Measurements from ENCODE around the gene RASA3. TPM values are rescaled to one million over a fixed set of nuclear protein-coding genes. Genes with fewer than 3 reads are reported as not detected.
"Not testable (repeated sequence)": the region's sequence is repeated elsewhere in the genome, so short reads cannot be mapped to it uniquely, and the experiment has no call there.

RASA3 gene
- total RNA-seq, 2 donors from 2014 or later: 10.2 to 13.2 TPM

DNA sequence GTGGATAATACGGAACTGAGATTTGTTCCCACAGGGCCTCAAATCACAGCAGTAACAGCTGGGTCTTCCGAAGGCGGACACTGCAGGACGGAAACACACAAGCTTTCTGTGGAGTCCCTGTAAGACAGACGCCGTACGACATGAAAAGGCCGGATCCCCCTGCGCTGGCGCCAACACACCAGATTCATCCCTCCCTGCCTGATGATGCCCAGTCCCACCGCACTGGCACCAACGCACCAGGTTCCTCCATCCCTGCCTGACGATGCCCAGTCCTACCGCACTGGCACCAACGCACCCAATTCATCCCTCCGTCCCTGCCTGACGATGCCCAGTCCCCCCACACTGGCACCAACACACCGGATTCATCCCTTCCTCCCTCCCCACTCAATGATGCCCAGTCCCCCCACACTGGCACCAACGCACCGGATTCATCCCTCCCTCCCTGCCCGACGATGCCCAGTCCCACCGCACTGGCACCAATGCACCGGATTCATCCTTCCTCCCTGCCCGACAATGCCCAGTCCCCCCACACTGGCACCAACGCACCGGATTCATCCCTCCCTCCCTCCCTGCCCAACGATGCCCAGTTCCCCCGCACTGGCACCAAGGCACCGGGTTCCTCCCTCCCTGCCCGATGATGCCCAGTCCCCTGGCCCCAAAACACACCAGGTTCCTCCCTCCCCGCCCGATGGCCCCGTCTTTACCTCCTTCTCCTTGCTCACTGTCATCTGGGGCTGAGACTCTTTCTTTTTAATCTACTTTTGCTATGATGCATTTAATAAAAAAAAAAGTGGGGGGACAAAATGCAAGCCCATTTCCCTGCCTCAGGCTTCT is 55.1 kb downstream of the RASA3 start:
- H3K4me1 ChIP-seq: peaks cover 0 to 16% of the 10 kb centered on the region in 2 donors
- H3K36me3 ChIP-seq: no peaks in the 10 kb centered on the region
- DNase-seq (ENCODE audit: low spot score): no peak
- H3K27me3 ChIP-seq: no peaks in the 10 kb centered on the region
- no peak overlapping the region for H3K27ac ChIP-seq
- H3K9me3 ChIP-seq: no peaks in the 10 kb centered on the region
- no peak overlapping the region for H3K4me3 ChIP-seq
- TF ChIP-seq CTCF (IDR thresholded peaks at IDR 0.05): no peak

DNA sequence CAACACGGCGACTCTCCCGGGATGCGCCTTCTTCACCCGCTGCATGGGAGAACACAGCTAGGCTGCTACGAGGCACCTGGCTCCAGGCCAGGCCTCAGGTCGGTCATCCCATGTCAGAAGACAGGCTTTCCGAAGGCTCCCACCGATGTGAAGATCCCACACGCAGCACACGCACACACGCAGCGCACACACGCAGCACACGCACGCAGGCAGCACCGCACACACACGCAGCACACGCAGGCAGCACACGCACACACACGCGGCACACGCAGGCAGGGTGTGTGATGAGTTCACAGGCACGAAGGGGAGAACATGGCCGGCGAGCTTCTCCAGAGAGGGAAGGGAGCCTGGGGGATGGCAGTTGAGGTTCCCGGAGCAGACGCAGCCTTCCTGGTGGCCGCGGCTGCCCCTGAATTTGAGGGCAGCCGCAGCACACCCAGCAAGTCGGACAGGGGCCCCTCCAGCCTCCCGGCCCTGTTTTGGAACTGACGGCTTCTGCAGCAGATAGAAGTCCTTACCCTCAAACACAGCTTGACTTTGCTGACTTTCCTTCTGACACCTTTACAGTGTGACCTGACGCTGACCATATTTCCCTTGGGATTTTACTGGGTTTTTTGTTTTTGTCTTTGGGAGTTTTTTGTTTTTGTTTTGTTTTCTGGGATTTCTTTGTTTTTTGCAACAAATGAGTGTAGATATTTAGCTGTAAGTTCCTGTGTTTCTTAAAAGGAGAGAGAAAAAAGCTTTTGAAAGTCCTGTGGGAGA is 55.9 kb downstream of the RASA3 start:
- H3K4me1 ChIP-seq: peaks cover 0 to 16% of the 10 kb centered on the region in 2 donors
- no peak for TF ChIP-seq CTCF (IDR thresholded peaks at IDR 0.05)
- H3K4me3 ChIP-seq: no peak overlapping the region
- H3K27ac ChIP-seq: no peak overlapping the region
- H3K27me3 ChIP-seq: no peaks in the 10 kb centered on the region
- H3K9me3 ChIP-seq: no peaks in the 10 kb centered on the region
- H3K36me3 ChIP-seq: no peaks in the 10 kb centered on the region
- no peak for DNase-seq (ENCODE audit: low spot score)

DNA sequence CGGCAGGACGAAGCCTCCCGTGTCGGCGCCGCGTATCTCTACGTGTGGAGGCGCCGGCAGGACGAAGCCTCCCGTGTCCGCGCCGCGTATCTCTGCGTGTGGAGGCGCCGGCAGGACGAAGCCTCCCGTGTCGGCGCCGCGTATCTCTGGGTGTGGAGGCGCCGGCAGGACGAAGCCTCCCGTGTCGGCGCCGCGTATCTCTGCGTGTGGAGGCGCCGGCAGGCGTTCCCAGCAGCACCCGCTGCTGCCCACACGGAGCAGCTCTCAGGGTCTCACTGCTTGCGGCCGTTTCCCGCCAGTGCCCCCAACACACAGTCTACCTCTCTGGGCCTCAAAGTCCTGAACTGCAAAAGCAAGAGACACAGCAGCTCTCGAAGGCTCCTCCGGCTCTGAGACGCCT is 56.6 kb downstream of the RASA3 start:
- peaks cover 0 to 16% of the 10 kb centered on the region in 2 donors for H3K4me1 ChIP-seq
- H3K9me3 ChIP-seq; H3K27me3 ChIP-seq; H3K27ac ChIP-seq; H3K36me3 ChIP-seq; H3K4me3 ChIP-seq; DNase-seq (ENCODE audit: low spot score): not testable (repeated sequence)

GRCh38 chr13:114074671-114075315 is 57.6 kb downstream of the RASA3 start:
- Histone ChIP-seq H3K27me3 (no peaks in the 10 kb centered on the region), H3K27ac (no peak overlapping the region)
- DNase-seq (ENCODE audit: low spot score): no peak

GRCh38 chr13:114073881-114074612 is 58.4 kb downstream of the RASA3 start:
- H3K4me1 ChIP-seq: peaks cover 0 to 8% of the 10 kb centered on the region in 2 donors
- H3K4me3 ChIP-seq: no peak overlapping the region
- H3K27me3 ChIP-seq: no peaks in the 10 kb centered on the region
- no peaks in the 10 kb centered on the region for H3K9me3 ChIP-seq
- no peaks in the 10 kb centered on the region for H3K36me3 ChIP-seq
- H3K27ac ChIP-seq: no peak overlapping the region
- no peak for DNase-seq (ENCODE audit: low spot score)
- no peak for TF ChIP-seq CTCF (IDR thresholded peaks at IDR 0.05)

More at GRCh38 chr13:114074671-114075315, 57.6 kb downstream of the RASA3 start:
- no peak overlapping the region for H3K4me3 ChIP-seq
- peaks cover 0 to 13% of the 10 kb centered on the region in 2 donors for H3K4me1 ChIP-seq
- H3K36me3 ChIP-seq: no peaks in the 10 kb centered on the region
- no peak for TF ChIP-seq CTCF (IDR thresholded peaks at IDR 0.05)
- H3K9me3 ChIP-seq: no peaks in the 10 kb centered on the region

Measured in right atrium auricular region (tissue), 2 donors.